GM21515 (cell line): ENCODE data around the gene ALOX15.
"Not testable (repeated sequence)": the region's sequence is repeated elsewhere in the genome, so short reads cannot be mapped to it uniquely, and the experiment has no call there.

Source experiments
- ATAC-seq: cut with Tn5 transposase; IDR thresholded peaks from one replicate; pipeline ENCODE4 v1.9.1; 2021; ENCODE audit not compliant: unreplicated experiment

Gene ALOX15

GRCh38 chr17:4595685-4596342 is 45.7 kb downstream of the ALOX15 start:
- not testable (repeated sequence) for ATAC-seq

- no peak for ATAC-seq
Measured at GRCh38 chr17:4594931-4595684, 46.4 kb downstream of the ALOX15 start.

- ATAC-seq: no peak
Measured at GRCh38 chr17:4594406-4594805, 47.1 kb downstream of the ALOX15 start.

- ATAC-seq: no peak
Measured at GRCh38 chr17:4593021-4593421, 48.5 kb downstream of the ALOX15 start.

- no peak for ATAC-seq
Measured at GRCh38 chr17:4592240-4593005, 49.1 kb downstream of the ALOX15 start.

- no peak for ATAC-seq
Measured at GRCh38 chr17:4591529-4591928, 49.9 kb downstream of the ALOX15 start.

- ATAC-seq: no peak
Measured at GRCh38 chr17:4590981-4591453, 50.5 kb downstream of the ALOX15 start.

- ATAC-seq: not testable (repeated sequence)
Measured at GRCh38 chr17:4590042-4590441, 51.4 kb downstream of the ALOX15 start.

- ATAC-seq: no peak
Measured at GRCh38 chr17:4588898-4589625, 52.4 kb downstream of the ALOX15 start.

GRCh38 chr17:4588391-4588790 is 53.1 kb downstream of the ALOX15 start:
- no peak for ATAC-seq

- ATAC-seq: no peak
Measured at GRCh38 chr17:4587803-4588202, 53.7 kb downstream of the ALOX15 start.

- no peak for ATAC-seq
Measured at GRCh38 chr17:4587195-4587594, 54.3 kb downstream of the ALOX15 start.

- no peak for ATAC-seq
Measured at GRCh38 chr17:4586043-4586442, 55.4 kb downstream of the ALOX15 start.

GRCh38 chr17:4585638-4585994 is 55.9 kb downstream of the ALOX15 start:
- ATAC-seq: no peak

- no peak for ATAC-seq
Measured at GRCh38 chr17:4584917-4585637, 56.4 kb downstream of the ALOX15 start.

GRCh38 chr17:4584101-4584916 is 57.2 kb downstream of the ALOX15 start, which contains the start of gene SMTNL2:
Gene SMTNL2 (plus strand): TSS chr17:4584529. CDS start chr17:4584606, 77 bp downstream.
- ATAC-seq: no peak

GRCh38 chr17:4583782-4584100 is 57.7 kb downstream of the ALOX15 start:
- ATAC-seq: no peak

GRCh38 chr17:4583206-4583605 is 58.3 kb downstream of the ALOX15 start:
- no peak for ATAC-seq

- ATAC-seq: no peak
Measured at GRCh38 chr17:4582691-4583090, 58.8 kb downstream of the ALOX15 start.

- no peak for ATAC-seq
Measured at GRCh38 chr17:4582101-4582501, 59.4 kb downstream of the ALOX15 start.
